Measurements from ENCODE around the gene ZNF385A.

ZNF385A gene

GRCh38 chr12:54392485-54393206, 8.1 kb upstream of the ZNF385A start:
- DNase-seq = no peak

GRCh38 chr12:54390668-54391551, 6.4 kb upstream of the ZNF385A start:
- peak; percentile 69 for DNase-seq

GRCh38 chr12:54390176-54390667, 5.7 kb upstream of the ZNF385A start:
- no peak for DNase-seq

- DNase-seq = no peak
These were observed 5.2 kb upstream of the ZNF385A start for GRCh38 chr12:54389607-54390175.

- DNase-seq = no peak
These were observed 4.6 kb upstream of the ZNF385A start for GRCh38 chr12:54389134-54389508.

GRCh38 chr12:54388237-54389133, 4.0 kb upstream of the ZNF385A start:
- no peak for DNase-seq

GRCh38 chr12:54387114-54387467, 2.6 kb upstream of the ZNF385A start:
- no peak for DNase-seq

- no peak for DNase-seq
These were observed 2.0 kb upstream of the ZNF385A start for GRCh38 chr12:54386403-54387113.

GRCh38 chr12:54385251-54385914, 850 bp upstream of the ZNF385A start:
- no peak for DNase-seq

GRCh38 chr12:54383041-54383609, 1.4 kb downstream of the ZNF385A start:
- no peak for DNase-seq

GRCh38 chr12:54381136-54381535, 3.4 kb downstream of the ZNF385A start:
- no peak for DNase-seq

- DNase-seq = peak; percentile 85
These were observed 4.9 kb downstream of the ZNF385A start for GRCh38 chr12:54379398-54380201.

GRCh38 chr12:54378796-54379397, 5.6 kb downstream of the ZNF385A start:
- no peak for DNase-seq

GRCh38 chr12:54377797-54378515, 6.6 kb downstream of the ZNF385A start:
- DNase-seq = no peak

- no peak for DNase-seq
These were observed 7.5 kb downstream of the ZNF385A start for GRCh38 chr12:54377007-54377406.

GRCh38 chr12:54376596-54376995, 7.9 kb downstream of the ZNF385A start:
- no peak for DNase-seq

GRCh38 chr12:54375259-54375579, 9.3 kb downstream of the ZNF385A start:
- no peak for DNase-seq

GRCh38 chr12:54374562-54375258, 9.8 kb downstream of the ZNF385A start:
- no peak for DNase-seq

All from effector CD8-positive, alpha-beta T cell (primary cell).